T-helper 1 cell treated with Interleukin-12 subunit alpha and Interleukin-12 subunit beta and Interleukin-4 antibody, amounts not matched to agents 30 μg/mL and 1 μg/mL, for 36 hours (primary cell): ENCODE measurements around the gene PRKCD.
"Not testable (repeated sequence)": the region's sequence is repeated elsewhere in the genome, so short reads cannot be mapped to it uniquely, and the experiment has no call there.

ENCODE experiments used
- H3K27ac Mint-ChIP-seq: one replicate; pipeline ENCODE4 v1.8.0; 2021; ENCODE audit warnings: mild to moderate bottlenecking, mixed read lengths
- H3K27me3 Mint-ChIP-seq: one replicate; pipeline ENCODE4 v1.8.0; 2021; ENCODE audit warnings: low read depth, mixed read lengths
- H3K36me3 Mint-ChIP-seq: one replicate; pipeline ENCODE4 v1.8.0; 2021; ENCODE audit warnings: low read depth, mixed read lengths
- H3K4me1 Mint-ChIP-seq: one replicate; pipeline ENCODE4 v1.8.0; 2021; ENCODE audit warnings: low read depth, mixed read lengths
- H3K4me3 Mint-ChIP-seq: one replicate; pipeline ENCODE4 v1.8.0; 2021; ENCODE audit warnings: mild to moderate bottlenecking, moderate library complexity, mixed read lengths
- H3K9me3 Mint-ChIP-seq: one replicate; pipeline ENCODE4 v1.8.0; 2021; ENCODE audit warnings: mixed read lengths

The PRKCD gene

GRCh38 chr3:53147151-53147902 is 13.7 kb upstream of the PRKCD start:
- Mint-ChIP-seq H3K4me3 (no peak overlapping the region), H3K27me3 (peaks cover 3% of the 10 kb centered on the region), H3K36me3 (no peaks in the 10 kb centered on the region), H3K27ac (no peak overlapping the region), H3K9me3 (no peaks in the 10 kb centered on the region), H3K4me1 (no peaks in the 10 kb centered on the region)

- Mint-ChIP-seq H3K27me3 (peaks cover 4% of the 10 kb centered on the region), H3K9me3 (no peaks in the 10 kb centered on the region), H3K4me3 (no peak overlapping the region), H3K36me3 (no peaks in the 10 kb centered on the region), H3K4me1 (no peaks in the 10 kb centered on the region), H3K27ac (no peak overlapping the region)
These were observed 13.1 kb upstream of the PRKCD start for GRCh38 chr3:53147903-53148400.

DNA sequence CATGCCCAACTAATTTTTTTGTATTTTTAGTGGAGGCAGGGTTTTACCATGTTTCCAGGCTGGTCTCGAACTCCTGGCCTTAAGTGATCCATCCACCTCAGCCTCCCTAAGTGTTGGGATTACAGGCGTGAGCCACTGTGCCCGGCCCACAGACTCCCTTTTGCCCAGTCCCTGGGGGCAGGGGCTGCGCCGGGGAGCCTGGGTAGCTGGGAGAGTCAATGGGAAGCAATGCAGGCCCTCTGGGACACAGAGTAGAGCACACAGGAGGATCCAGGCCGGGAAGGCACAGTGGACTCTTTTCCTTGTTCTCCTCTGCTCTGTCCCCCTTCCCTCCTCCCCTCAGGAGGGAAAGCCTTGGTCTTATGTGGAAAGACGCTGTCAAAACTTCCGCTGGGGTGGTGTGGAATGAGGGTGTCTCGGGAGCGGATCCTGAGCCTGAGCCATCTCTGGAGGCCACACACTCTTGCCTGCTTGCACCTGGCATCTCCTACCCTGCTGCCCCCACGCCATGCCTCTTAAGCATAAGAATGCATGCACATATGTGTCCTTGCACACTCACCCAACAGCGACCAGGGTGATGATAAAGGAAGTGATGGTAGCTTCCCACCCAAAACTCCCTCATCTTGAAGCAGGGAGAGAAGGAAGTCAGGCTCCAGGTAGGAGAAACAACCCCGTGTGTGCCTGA is 11.9 kb upstream of the PRKCD start:
- Mint-ChIP-seq H3K36me3 (no peaks in the 10 kb centered on the region), H3K27ac (no peak overlapping the region), H3K4me1 (no peaks in the 10 kb centered on the region), H3K4me3 (no peak overlapping the region), H3K9me3 (no peaks in the 10 kb centered on the region), H3K27me3 (peaks cover 13% of the 10 kb centered on the region)

DNA sequence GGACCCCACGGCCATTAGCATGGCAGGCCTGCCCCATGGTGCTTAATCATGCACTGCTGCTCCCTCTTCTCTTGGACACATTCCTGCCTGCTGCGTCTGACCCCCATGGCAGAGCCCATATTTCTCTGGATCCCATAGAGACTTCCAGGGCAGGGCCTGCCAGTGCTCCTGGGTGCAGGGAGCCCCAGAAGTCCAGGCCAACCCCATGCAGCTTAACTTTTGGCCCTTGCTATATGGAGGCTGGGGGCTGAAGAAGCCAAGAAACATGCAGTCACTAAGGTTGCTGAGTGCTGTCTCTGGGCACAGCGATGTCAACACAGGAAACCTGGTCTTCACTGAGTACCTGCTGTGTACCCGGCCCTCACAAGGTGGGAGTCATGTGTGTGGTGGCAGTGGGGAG is 11.3 kb upstream of the PRKCD start:
- Mint-ChIP-seq H3K4me3 (no peak overlapping the region), H3K36me3 (no peaks in the 10 kb centered on the region), H3K4me1 (no peaks in the 10 kb centered on the region), H3K27ac (no peak overlapping the region), H3K9me3 (no peaks in the 10 kb centered on the region), H3K27me3 (peaks cover 17% of the 10 kb centered on the region)

DNA sequence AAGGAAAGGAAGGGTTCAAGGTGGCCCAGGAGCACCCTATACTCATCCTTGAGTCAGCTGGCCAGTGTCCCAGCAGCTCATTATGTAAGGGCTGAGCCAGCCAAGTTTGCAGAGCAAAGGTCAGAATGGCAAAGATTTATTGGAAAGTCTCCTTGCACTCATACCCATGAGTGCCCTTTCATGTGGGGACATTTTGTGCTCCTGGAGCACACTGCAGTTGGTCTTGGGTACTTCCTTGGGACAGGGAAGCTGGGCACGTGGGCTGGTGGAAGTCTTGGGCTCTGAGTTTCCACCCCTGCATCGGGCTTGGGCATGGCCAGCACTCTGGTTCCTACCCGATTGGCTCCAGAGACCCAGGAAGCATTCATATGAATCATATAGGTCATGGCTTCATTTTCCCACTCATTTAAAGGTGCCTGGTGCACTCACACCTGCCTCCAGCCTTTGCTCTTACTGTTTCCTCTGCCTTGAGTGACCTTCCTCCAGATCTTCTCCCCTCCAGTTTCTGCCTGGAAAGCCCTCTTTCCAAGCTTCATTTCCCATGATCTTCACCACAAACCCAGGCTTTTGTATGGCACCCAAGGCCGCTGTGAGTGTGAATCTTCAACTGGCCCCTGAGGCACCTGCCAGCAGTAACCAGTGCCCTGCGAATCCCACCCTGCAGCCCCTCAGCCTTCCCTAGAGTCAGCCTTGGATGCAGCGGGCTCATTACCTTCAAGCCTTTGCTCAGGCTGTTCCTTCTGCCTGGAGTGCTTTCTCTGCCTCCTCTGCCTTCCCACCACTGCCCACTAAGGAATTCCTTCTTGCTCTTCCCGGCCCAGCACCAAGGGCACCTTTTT is 10.5 kb upstream of the PRKCD start:
- Mint-ChIP-seq H3K27ac (no peak overlapping the region), H3K4me1 (no peaks in the 10 kb centered on the region), H3K27me3 (peaks cover 21% of the 10 kb centered on the region), H3K36me3 (no peaks in the 10 kb centered on the region), H3K9me3 (no peaks in the 10 kb centered on the region), H3K4me3 (no peak overlapping the region)

- H3K36me3 Mint-ChIP-seq: not testable (repeated sequence)
These were observed 9.9 kb upstream of the PRKCD start for GRCh38 chr3:53151086-53151438.

GRCh38 chr3:53151465-53151864 is 9.5 kb upstream of the PRKCD start:
- Mint-ChIP-seq H3K27me3 (peaks cover 28% of the 10 kb centered on the region), H3K27ac (no peak overlapping the region), H3K36me3 (no peaks in the 10 kb centered on the region), H3K9me3 (no peaks in the 10 kb centered on the region), H3K4me1 (no peaks in the 10 kb centered on the region), H3K4me3 (no peak overlapping the region)

More at GRCh38 chr3:53151086-53151438, 9.9 kb upstream of the PRKCD start:
- not testable (repeated sequence) for H3K9me3 Mint-ChIP-seq, H3K27ac Mint-ChIP-seq, H3K4me3 Mint-ChIP-seq, H3K4me1 Mint-ChIP-seq
- peaks cover 26% of the 10 kb centered on the region for H3K27me3 Mint-ChIP-seq

DNA sequence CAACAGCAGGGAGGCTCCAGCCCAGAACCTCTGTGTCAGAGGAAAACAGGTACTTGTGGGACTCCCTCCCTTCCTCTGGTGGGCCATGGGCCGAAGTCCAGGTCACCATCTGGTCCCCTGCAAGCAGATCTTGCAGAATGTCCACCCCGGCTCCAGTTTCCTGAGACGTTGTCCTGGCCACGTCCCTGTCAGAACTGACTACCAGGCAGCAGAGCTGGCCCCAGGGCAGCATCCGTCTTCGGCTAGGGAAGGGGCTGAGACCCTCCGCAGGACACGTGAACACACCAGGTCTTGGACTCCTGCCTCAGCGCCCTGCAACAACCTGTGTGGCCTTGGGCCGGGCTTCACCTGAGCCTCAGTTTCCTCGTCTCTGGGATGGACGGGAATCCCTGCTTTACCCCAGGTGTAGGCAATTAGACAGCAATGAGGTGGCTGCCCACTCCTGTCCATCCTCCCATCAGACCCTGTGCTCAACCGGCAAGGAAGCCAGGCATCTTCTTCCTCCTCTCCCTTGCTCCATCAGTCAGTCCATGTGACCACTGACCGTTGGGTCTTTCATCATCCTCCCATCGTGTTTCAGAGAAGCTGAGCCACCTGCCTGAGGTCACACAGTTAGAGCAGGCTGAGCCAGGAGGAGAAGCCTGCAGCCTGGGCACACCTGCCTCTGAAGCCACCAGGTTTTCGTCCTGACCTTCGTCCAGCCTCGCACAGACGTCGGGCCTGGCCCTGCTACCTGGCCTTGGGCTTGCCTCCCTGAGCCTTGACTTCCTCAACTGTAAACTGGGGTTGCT is 8.9 kb upstream of the PRKCD start:
- H3K27me3 Mint-ChIP-seq: peaks cover 33% of the 10 kb centered on the region
- no peaks in the 10 kb centered on the region for H3K36me3 Mint-ChIP-seq
- H3K27ac Mint-ChIP-seq: no peak overlapping the region
- H3K4me3 Mint-ChIP-seq: no peak overlapping the region
- H3K4me1 Mint-ChIP-seq: no peaks in the 10 kb centered on the region
- H3K9me3 Mint-ChIP-seq: no peaks in the 10 kb centered on the region

DNA sequence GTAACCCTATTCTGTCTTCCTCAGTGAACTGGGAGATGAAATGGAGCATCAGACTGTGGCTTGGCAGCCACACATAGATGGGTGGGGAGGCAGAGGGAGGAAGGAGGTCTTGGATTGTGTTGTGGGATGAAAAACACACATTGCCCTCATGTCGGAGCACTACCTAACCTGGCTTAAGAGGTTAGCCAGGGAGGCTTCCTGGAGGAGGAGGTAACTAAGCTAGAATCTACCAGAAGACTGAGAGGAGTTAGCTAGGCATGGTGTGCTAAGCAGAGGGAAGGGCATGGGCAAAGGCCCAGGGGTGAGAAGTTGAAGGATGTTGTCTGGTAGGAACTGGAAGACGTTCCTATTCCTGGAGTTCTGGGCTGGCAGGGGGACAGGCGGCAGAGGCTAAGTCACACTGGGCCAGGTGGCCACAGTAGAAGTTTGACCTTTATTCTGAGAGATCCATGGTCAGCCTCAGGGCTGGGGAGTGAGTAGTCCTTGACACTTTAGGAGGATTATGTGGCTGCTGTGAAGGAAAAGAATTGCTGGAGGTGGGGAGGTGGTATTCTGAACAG is 7.7 kb upstream of the PRKCD start:
- no peak overlapping the region for H3K4me3 Mint-ChIP-seq
- H3K4me1 Mint-ChIP-seq: no peaks in the 10 kb centered on the region
- H3K27ac Mint-ChIP-seq: no peak overlapping the region
- H3K27me3 Mint-ChIP-seq: peaks cover 45% of the 10 kb centered on the region
- H3K36me3 Mint-ChIP-seq: no peaks in the 10 kb centered on the region
- no peaks in the 10 kb centered on the region for H3K9me3 Mint-ChIP-seq

GRCh38 chr3:53153980-53154379 is 7.0 kb upstream of the PRKCD start:
- H3K4me3 Mint-ChIP-seq: no peak overlapping the region
- peaks cover 4% of the 10 kb centered on the region for H3K4me1 Mint-ChIP-seq
- no peaks in the 10 kb centered on the region for H3K9me3 Mint-ChIP-seq
- H3K36me3 Mint-ChIP-seq: no peaks in the 10 kb centered on the region
- H3K27ac Mint-ChIP-seq: no peak overlapping the region
- peaks cover 52% of the 10 kb centered on the region for H3K27me3 Mint-ChIP-seq

GRCh38 chr3:53154881-53155285 is 6.1 kb upstream of the PRKCD start:
- Mint-ChIP-seq H3K27me3 (peaks cover 55% of the 10 kb centered on the region), H3K27ac (no peak overlapping the region), H3K36me3 (no peaks in the 10 kb centered on the region), H3K9me3 (no peaks in the 10 kb centered on the region), H3K4me3 (no peak overlapping the region), H3K4me1 (peaks cover 4% of the 10 kb centered on the region)

DNA sequence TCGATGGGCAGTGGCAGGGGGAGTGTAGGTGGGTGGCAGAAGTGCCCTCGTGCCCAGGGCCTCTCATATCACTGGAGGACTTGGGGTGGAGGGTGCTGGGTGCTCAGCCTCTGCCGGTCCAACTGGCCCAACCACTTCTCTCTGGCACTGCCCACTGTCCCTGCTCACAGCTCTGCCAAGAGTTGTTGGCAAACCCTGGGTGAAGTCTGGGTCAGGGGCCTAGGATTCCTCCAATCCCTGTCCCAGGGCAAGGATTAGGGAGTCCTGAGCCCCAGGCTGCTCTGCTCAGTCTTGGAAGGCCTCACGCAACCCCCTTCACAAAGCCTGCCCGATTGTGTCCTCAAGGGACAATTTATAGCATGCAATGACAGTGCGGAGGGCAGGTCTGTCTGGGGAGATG is 5.2 kb upstream of the PRKCD start:
- H3K27me3 Mint-ChIP-seq: peaks cover 58% of the 10 kb centered on the region

DNA sequence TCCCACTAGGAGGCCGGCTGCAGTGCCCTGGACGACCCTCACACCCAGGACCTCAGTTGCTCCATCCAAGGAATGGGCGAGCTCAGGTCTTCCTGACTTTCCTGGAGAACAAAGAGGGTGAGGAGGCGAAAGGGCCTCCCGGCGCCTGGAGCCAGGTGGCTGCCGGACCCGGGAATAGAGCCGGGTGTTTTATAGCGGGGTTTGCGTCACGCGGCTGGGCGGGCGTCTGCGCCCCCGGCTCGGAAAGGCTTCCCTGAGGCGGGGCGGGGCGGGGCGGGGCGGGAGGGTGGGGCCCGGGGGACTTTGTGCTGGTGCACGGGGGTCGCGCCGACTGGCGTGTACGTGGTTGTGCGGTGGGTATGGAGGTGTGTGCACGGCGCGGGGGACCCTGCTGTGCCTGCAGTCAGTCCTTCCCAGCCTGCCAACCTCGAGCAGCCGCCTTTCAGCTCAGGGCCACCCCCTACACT is 4.6 kb upstream of the PRKCD start:
- H3K4me1 Mint-ChIP-seq: peaks cover 9% of the 10 kb centered on the region
- H3K4me3 Mint-ChIP-seq: no peak overlapping the region
- H3K27me3 Mint-ChIP-seq: peaks cover 58% of the 10 kb centered on the region
- no peak overlapping the region for H3K27ac Mint-ChIP-seq
- no peaks in the 10 kb centered on the region for H3K9me3 Mint-ChIP-seq
- no peaks in the 10 kb centered on the region for H3K36me3 Mint-ChIP-seq

More for the DNA sequence above, 5.2 kb upstream of the PRKCD start:
- H3K4me3 Mint-ChIP-seq: no peak overlapping the region
- H3K9me3 Mint-ChIP-seq: no peaks in the 10 kb centered on the region
- peaks cover 9% of the 10 kb centered on the region for H3K4me1 Mint-ChIP-seq
- no peaks in the 10 kb centered on the region for H3K36me3 Mint-ChIP-seq
- no peak overlapping the region for H3K27ac Mint-ChIP-seq
